ENCODE data around the gene ZNF358. TPM values are rescaled to one million over a fixed set of nuclear protein-coding genes. Genes with fewer than 3 reads are reported as not detected.
"Not testable (repeated sequence)": the region's sequence is repeated elsewhere in the genome, so short reads cannot be mapped to it uniquely, and the experiment has no call there.

ZNF358 gene
- total RNA-seq, 1 donor from 2014 or later = 14.6 TPM

- Histone ChIP-seq H3K27ac (ENCODE audit: low read depth, low read length) (peak overlapping the region; percentile 86), H3K9me3 (ENCODE audit: control insufficient read depth in 3 of 3, low read length in 3 of 3) (no peaks in the 10 kb centered on the region), H3K4me1 (ENCODE audit: control insufficient read depth in 3 of 3, insufficient read depth in 3 of 3, low read length in 3 of 3) (peaks cover 12 to 24% (median 20%) of the 10 kb centered on the region in 3 donors), H3K27me3 (ENCODE audit: control insufficient read depth in 3 of 3, insufficient read depth in 3 of 3, low read length in 3 of 3) (no peaks in the 10 kb centered on the region), H3K4me3 (ENCODE audit: low read length in 3 of 3) (peak overlapping the region; percentile 88 to 98 (median 97)), H3K9ac (ENCODE audit: low read depth in 1 of 3, low read length in 3 of 3) (peak overlapping the region; percentile 89 to 92 (median 89)), H3K36me3 (ENCODE audit: control insufficient read depth in 3 of 3, insufficient read depth in 3 of 3, low read length in 3 of 3) (peaks cover 13 to 17% (median 15%) of the 10 kb centered on the region in 3 donors)
These were observed 18.7 kb downstream of the ZNF358 start for GRCh38 chr19:7534531-7535046.

- H3K9ac ChIP-seq (ENCODE audit: low read depth in 1 of 3, low read length in 3 of 3) = peak within 1 kb of the TSS; percentile 89 to 92 (median 89)
- peaks cover 12 to 24% (median 20%) of the 10 kb centered on the region in 3 donors for H3K4me1 ChIP-seq (ENCODE audit: control insufficient read depth in 3 of 3, insufficient read depth in 3 of 3, low read length in 3 of 3)
- peak within 1 kb of the TSS; percentile 88 to 98 (median 97) for H3K4me3 ChIP-seq (ENCODE audit: low read length in 3 of 3)
- peak within 1 kb of the TSS; percentile 86 for H3K27ac ChIP-seq (ENCODE audit: low read depth, low read length)
- H3K9me3 ChIP-seq (ENCODE audit: control insufficient read depth in 3 of 3, low read length in 3 of 3) = no peaks in the 10 kb centered on the region
- H3K27me3 ChIP-seq (ENCODE audit: control insufficient read depth in 3 of 3, insufficient read depth in 3 of 3, low read length in 3 of 3) = no peaks in the 10 kb centered on the region
- peaks cover 14 to 19% (median 16%) of the 10 kb centered on the region in 3 donors for H3K36me3 ChIP-seq (ENCODE audit: control insufficient read depth in 3 of 3, insufficient read depth in 3 of 3, low read length in 3 of 3)
These were observed 19.4 kb downstream of the ZNF358 start, which contains the start of gene PNPLA6 for GRCh38 chr19:7535047-7535997. Gene PNPLA6, plus strand, starts transcription at chr19:7535717. Its CDS starts 72 bp downstream, at chr19:7535789.

- Histone ChIP-seq H3K27ac (ENCODE audit: low read depth, low read length) (peak overlapping the region; percentile 86), H3K36me3 (ENCODE audit: control insufficient read depth in 3 of 3, insufficient read depth in 3 of 3, low read length in 3 of 3) (peaks cover 18 to 24% (median 21%) of the 10 kb centered on the region in 3 donors)
These were observed 20.2 kb downstream of the ZNF358 start for GRCh38 chr19:7535998-7536695.

GRCh38 chr19:7538990-7539389 is 23.1 kb downstream of the ZNF358 start:
- H3K27ac ChIP-seq (ENCODE audit: low read depth, low read length); H3K27me3 ChIP-seq (ENCODE audit: control insufficient read depth in 3 of 3, insufficient read depth in 3 of 3, low read length in 3 of 3); H3K9ac ChIP-seq (ENCODE audit: low read depth in 1 of 3, low read length in 3 of 3); H3K4me3 ChIP-seq (ENCODE audit: low read length in 3 of 3); H3K9me3 ChIP-seq (ENCODE audit: control insufficient read depth in 3 of 3, low read length in 3 of 3): not testable (repeated sequence)
- peaks cover 6 to 15% (median 13%) of the 10 kb centered on the region in 3 donors for H3K4me1 ChIP-seq (ENCODE audit: control insufficient read depth in 3 of 3, insufficient read depth in 3 of 3, low read length in 3 of 3)
- H3K36me3 ChIP-seq (ENCODE audit: control insufficient read depth in 3 of 3, insufficient read depth in 3 of 3, low read length in 3 of 3) = peaks cover 28 to 40% (median 39%) of the 10 kb centered on the region in 3 donors

More at GRCh38 chr19:7535998-7536695, 20.2 kb downstream of the ZNF358 start:
- Histone ChIP-seq H3K9me3 (ENCODE audit: control insufficient read depth in 3 of 3, low read length in 3 of 3) (no peaks in the 10 kb centered on the region), H3K4me1 (ENCODE audit: control insufficient read depth in 3 of 3, insufficient read depth in 3 of 3, low read length in 3 of 3) (peaks cover 12 to 24% (median 20%) of the 10 kb centered on the region in 3 donors), H3K9ac (ENCODE audit: low read depth in 1 of 3, low read length in 3 of 3) (peak overlapping the region; percentile 89 to 92 (median 89)), H3K4me3 (ENCODE audit: low read length in 3 of 3) (peak overlapping the region; percentile 88 to 98 (median 97)), H3K27me3 (ENCODE audit: control insufficient read depth in 3 of 3, insufficient read depth in 3 of 3, low read length in 3 of 3) (no peaks in the 10 kb centered on the region)

- Histone ChIP-seq H3K9ac (ENCODE audit: low read depth in 1 of 3, low read length in 3 of 3) (no peak overlapping the region), H3K9me3 (ENCODE audit: control insufficient read depth in 3 of 3, low read length in 3 of 3) (no peaks in the 10 kb centered on the region), H3K4me1 (ENCODE audit: control insufficient read depth in 3 of 3, insufficient read depth in 3 of 3, low read length in 3 of 3) (peaks cover 6 to 10% (median 9%) of the 10 kb centered on the region in 3 donors), H3K27me3 (ENCODE audit: control insufficient read depth in 3 of 3, insufficient read depth in 3 of 3, low read length in 3 of 3) (no peaks in the 10 kb centered on the region), H3K27ac (ENCODE audit: low read depth, low read length) (no peak overlapping the region), H3K36me3 (ENCODE audit: control insufficient read depth in 3 of 3, insufficient read depth in 3 of 3, low read length in 3 of 3) (peaks cover 28 to 44% (median 42%) of the 10 kb centered on the region in 3 donors), H3K4me3 (ENCODE audit: low read length in 3 of 3) (no peak overlapping the region)
These were observed 24.0 kb downstream of the ZNF358 start for GRCh38 chr19:7539827-7540425.

- H3K36me3 ChIP-seq (ENCODE audit: control insufficient read depth in 3 of 3, insufficient read depth in 3 of 3, low read length in 3 of 3) = peaks cover 28 to 44% (median 42%) of the 10 kb centered on the region in 3 donors
- H3K27me3 ChIP-seq (ENCODE audit: control insufficient read depth in 3 of 3, insufficient read depth in 3 of 3, low read length in 3 of 3) = no peaks in the 10 kb centered on the region
- no peak overlapping the region for H3K4me3 ChIP-seq (ENCODE audit: low read length in 3 of 3)
- H3K27ac ChIP-seq (ENCODE audit: low read depth, low read length) = no peak overlapping the region
- no peak overlapping the region for H3K9ac ChIP-seq (ENCODE audit: low read depth in 1 of 3, low read length in 3 of 3)
- H3K4me1 ChIP-seq (ENCODE audit: control insufficient read depth in 3 of 3, insufficient read depth in 3 of 3, low read length in 3 of 3) = peaks cover 5 to 7% (median 6%) of the 10 kb centered on the region in 3 donors
- H3K9me3 ChIP-seq (ENCODE audit: control insufficient read depth in 3 of 3, low read length in 3 of 3) = no peaks in the 10 kb centered on the region
These were observed 25.0 kb downstream of the ZNF358 start for GRCh38 chr19:7540761-7541474.

- Histone ChIP-seq H3K4me3 (ENCODE audit: low read length in 3 of 3) (no peak overlapping the region), H3K4me1 (ENCODE audit: control insufficient read depth in 3 of 3, insufficient read depth in 3 of 3, low read length in 3 of 3) (peaks cover 1 to 2% (median 1%) of the 10 kb centered on the region in 3 donors), H3K27me3 (ENCODE audit: control insufficient read depth in 3 of 3, insufficient read depth in 3 of 3, low read length in 3 of 3) (no peaks in the 10 kb centered on the region), H3K36me3 (ENCODE audit: control insufficient read depth in 3 of 3, insufficient read depth in 3 of 3, low read length in 3 of 3) (peaks cover 28 to 44% (median 42%) of the 10 kb centered on the region in 3 donors), H3K9me3 (ENCODE audit: control insufficient read depth in 3 of 3, low read length in 3 of 3) (no peaks in the 10 kb centered on the region), H3K27ac (ENCODE audit: low read depth, low read length) (no peak overlapping the region), H3K9ac (ENCODE audit: low read depth in 1 of 3, low read length in 3 of 3) (no peak overlapping the region)
These were observed 25.5 kb downstream of the ZNF358 start for GRCh38 chr19:7541475-7541824.

GRCh38 chr19:7541828-7542443 is 26.0 kb downstream of the ZNF358 start:
- Histone ChIP-seq H3K27ac (ENCODE audit: low read depth, low read length) (no peak overlapping the region), H3K9ac (ENCODE audit: low read depth in 1 of 3, low read length in 3 of 3) (no peak overlapping the region), H3K4me1 (ENCODE audit: control insufficient read depth in 3 of 3, insufficient read depth in 3 of 3, low read length in 3 of 3) (no peaks in the 10 kb centered on the region), H3K36me3 (ENCODE audit: control insufficient read depth in 3 of 3, insufficient read depth in 3 of 3, low read length in 3 of 3) (peaks cover 28 to 44% (median 42%) of the 10 kb centered on the region in 3 donors), H3K27me3 (ENCODE audit: control insufficient read depth in 3 of 3, insufficient read depth in 3 of 3, low read length in 3 of 3) (no peaks in the 10 kb centered on the region), H3K9me3 (ENCODE audit: control insufficient read depth in 3 of 3, low read length in 3 of 3) (no peaks in the 10 kb centered on the region), H3K4me3 (ENCODE audit: low read length in 3 of 3) (no peak overlapping the region)
